Neural cell (in vitro differentiated cells): Measurements from ENCODE around the gene RNF157. TPM values are rescaled to one million over a fixed set of nuclear protein-coding genes. Genes with fewer than 3 reads are reported as not detected.
"Not testable (repeated sequence)": the region's sequence is repeated elsewhere in the genome, so short reads cannot be mapped to it uniquely, and the experiment has no call there.

Experiments used
- H2AFZ ChIP-seq: fragments of 200-600, 300-800 bp; sonication (generic), shearing (Covaris generic); 2 replicates; pipeline ENCODE4 v1.6.0; 2014; ENCODE audit warnings: low read depth, mild to moderate bottlenecking, antibody characterized with exemption, low read length, moderate library complexity
- H3F3A ChIP-seq: fragments of 200-600 bp; shearing (Covaris generic); 2 replicates; pipeline ENCODE4 v1.6.1; 2016; ENCODE audit warnings: mild to moderate bottlenecking, moderate library complexity, mixed read lengths, antibody characterized with exemption, low read length; ENCODE audit not compliant: insufficient read depth, poor library complexity, severe bottlenecking
- H3K27ac ChIP-seq: fragments of 200-600, 300-800 bp; sonication (generic), shearing (Covaris generic); 2 replicates; pipeline ENCODE4 v1.5.1; 2014; ENCODE audit warnings: mild to moderate bottlenecking, low read length, moderate library complexity
- H3K27me3 ChIP-seq: fragments of 300-800, 200-600 bp; sonication (generic), shearing (Covaris generic); 2 replicates; pipeline ENCODE4 v1.6.0; 2014; ENCODE audit warnings: mild to moderate bottlenecking, low read depth, low read length, moderate library complexity; ENCODE audit not compliant: insufficient read depth
- H3K36me3 ChIP-seq: fragments of 300-800, 200-600 bp; sonication (generic), shearing (Covaris generic); 2 replicates; pipeline ENCODE4 v1.5.1; 2014; ENCODE audit warnings: mild to moderate bottlenecking, antibody characterized with exemption, low read length, moderate library complexity; ENCODE audit not compliant: insufficient read depth
- H3K4me2 ChIP-seq: fragments of 300-800, 200-600 bp; sonication (generic), shearing (Covaris generic); 2 replicates; pipeline ENCODE4 v1.6.0; 2014; ENCODE audit warnings: mild to moderate bottlenecking, low read length
- H3K4me3 ChIP-seq: fragments of 300-800, 200-600 bp; sonication (generic), shearing (Covaris generic); 2 replicates; pipeline ENCODE4 v1.5.1; 2014; ENCODE audit warnings: mild to moderate bottlenecking, low read length, moderate library complexity
- H3K79me2 ChIP-seq: fragments of 200-600 bp; shearing (Covaris generic); replicated peaks from 2 replicates; pipeline ENCODE4 v1.6.0; 2014; ENCODE audit warnings: mild to moderate bottlenecking, low read length, moderate library complexity; ENCODE audit not compliant: insufficient read depth
- H3K9ac ChIP-seq: fragments of 300-800, 200-600 bp; sonication (generic), shearing (Covaris generic); 2 replicates; pipeline ENCODE4 v1.6.1; 2016; ENCODE audit warnings: mild to moderate bottlenecking, low read length, mixed read lengths
- H3K9me2 ChIP-seq: fragments of 200-600 bp; shearing (Covaris generic); 2 replicates; pipeline ENCODE4 v1.6.1; 2016; ENCODE audit warnings: mild to moderate bottlenecking, low read length, mixed read lengths; ENCODE audit not compliant: insufficient read depth
- H3K9me3 ChIP-seq: fragments of 200-600, 300-800 bp; sonication (generic), shearing (Covaris generic); 2 replicates; pipeline ENCODE4 v1.6.1; 2016; ENCODE audit warnings: mild to moderate bottlenecking, mixed run types, low read length, moderate library complexity, mixed read lengths
- H4K20me1 ChIP-seq: fragments of 200-600 bp; shearing (Covaris generic); 2 replicates; pipeline ENCODE4 v1.6.1; 2016; ENCODE audit warnings: mild to moderate bottlenecking, mixed run types; ENCODE audit not compliant: insufficient read depth
- CTCF ChIP-seq: fragments of 450-650 bp; IDR thresholded peaks from 2 replicates; pipeline ENCODE4 v1.5.1; 2014; ENCODE audit warnings: antibody characterized with exemption, mild to moderate bottlenecking, moderate library complexity; ENCODE audit not compliant: poor library complexity, severe bottlenecking
- EP300 ChIP-seq: fragments of 450-650 bp; conservative IDR thresholded peaks from 2 replicates; pipeline ENCODE4 v1.6.1; 2014; ENCODE audit warnings: antibody characterized with exemption, mild to moderate bottlenecking, moderate library complexity; ENCODE audit not compliant: poor library complexity, severe bottlenecking
- EZH2 ChIP-seq: fragments of 200-600, 300-800 bp; shearing (Covaris generic), sonication (generic); IDR thresholded peaks from 2 replicates; pipeline ENCODE4 v1.6.1; 2014; ENCODE audit warnings: antibody characterized with exemption, low read length, borderline replicate concordance, mild to moderate bottlenecking; ENCODE audit not compliant: insufficient read depth, poor library complexity, severe bottlenecking
- MXI1 ChIP-seq: fragments of 450-650 bp; conservative IDR thresholded peaks from 2 replicates; pipeline ENCODE4 v1.6.1; 2014; ENCODE audit warnings: antibody characterized with exemption, mild to moderate bottlenecking; ENCODE audit not compliant: poor library complexity, severe bottlenecking
- POLR2AphosphoS5 ChIP-seq: IDR thresholded peaks from 2 replicates; pipeline ENCODE4 v1.6.1; 2012
- RAD21 ChIP-seq: fragments of 450-650 bp; conservative IDR thresholded peaks from 2 replicates; pipeline ENCODE4 v1.6.1; 2014; ENCODE audit warnings: antibody characterized with exemption, mild to moderate bottlenecking, moderate library complexity
- REST ChIP-seq: IDR thresholded peaks from 2 replicates; pipeline ENCODE4 v1.6.1; 2012; ENCODE audit warnings: borderline replicate concordance
- SMC3 ChIP-seq: fragments of 450-650 bp; conservative IDR thresholded peaks from 2 replicates; pipeline ENCODE4 v1.6.1; 2014; ENCODE audit warnings: antibody characterized with exemption, mild to moderate bottlenecking, moderate library complexity; ENCODE audit not compliant: poor library complexity
- TAF1 ChIP-seq: IDR thresholded peaks from 2 replicates; pipeline ENCODE4 v1.6.1; 2012; ENCODE audit warnings: low read depth
- polyA plus RNA-seq: library from polyadenylated mRNA; depleted of rRNA; stranded (reverse); fragments of >200 nt; gene quantifications from 2 replicates; pipeline ENCODE4 v1.2.3, GENCODE V29; 2014

Gene RNF157
- polyA plus RNA-seq, 1 donor from 2014 or later: 15.9 TPM

GRCh38 chr17:76225373-76226086, 14.8 kb downstream of the RNF157 start:
- H3F3A ChIP-seq, H3K4me3 ChIP-seq, H3K9ac ChIP-seq, H3K36me3 ChIP-seq, H3K27me3 ChIP-seq, H3K79me2 ChIP-seq, H3K9me3 ChIP-seq, H3K4me2 ChIP-seq, H3K27ac ChIP-seq, H2AFZ ChIP-seq, H4K20me1 ChIP-seq, H3K9me2 ChIP-seq: not testable (repeated sequence)

- H2AFZ ChIP-seq: no peak overlapping the region
- no peaks in the 10 kb centered on the region for H3K36me3 ChIP-seq
- TF ChIP-seq RAD21: no peak
- no peak for TF ChIP-seq CTCF
- no peak for TF ChIP-seq SMC3
- TF ChIP-seq EZH2: no peak
- TF ChIP-seq MXI1: no peak
- no peak for TF ChIP-seq REST
- TF ChIP-seq POLR2AphosphoS5: no peak
- H3K9ac ChIP-seq: no peak overlapping the region
- no peaks in the 10 kb centered on the region for H3K9me3 ChIP-seq
- H3K4me3 ChIP-seq: no peak overlapping the region
- no peaks in the 10 kb centered on the region for H4K20me1 ChIP-seq
- H3K79me2 ChIP-seq: no peaks in the 10 kb centered on the region
- no peak overlapping the region for H3K4me2 ChIP-seq
- H3K9me2 ChIP-seq: no peaks in the 10 kb centered on the region
- H3K27me3 ChIP-seq: no peaks in the 10 kb centered on the region
- no peak overlapping the region for H3K27ac ChIP-seq
- H3F3A ChIP-seq: no peaks in the 10 kb centered on the region
Measured at GRCh38 chr17:76223802-76224201, 16.5 kb downstream of the RNF157 start.

GRCh38 chr17:76219670-76220383, 20.5 kb downstream of the RNF157 start:
- Histone ChIP-seq H3K9ac (no peak overlapping the region), H3K9me2 (no peaks in the 10 kb centered on the region)

More at GRCh38 chr17:76219670-76220383, 20.5 kb downstream of the RNF157 start:
- Histone ChIP-seq H3K27me3 (no peaks in the 10 kb centered on the region), H3K9me3 (no peaks in the 10 kb centered on the region), H3K4me3 (no peak overlapping the region), H3K27ac (no peak overlapping the region), H3K36me3 (no peaks in the 10 kb centered on the region), H4K20me1 (no peaks in the 10 kb centered on the region), H3F3A (no peaks in the 10 kb centered on the region), H3K4me2 (no peak overlapping the region), H2AFZ (no peak overlapping the region), H3K79me2 (no peaks in the 10 kb centered on the region)
- TF ChIP-seq RAD21 (no peak), POLR2AphosphoS5 (no peak), TAF1 (no peak), EP300 (no peak), SMC3 (no peak), REST (no peak), CTCF (no peak), EZH2 (no peak), MXI1 (no peak)
